GM06990 (cell line): Measurements from ENCODE around the gene UFC1.

ENCODE experiments used
- DNase-seq: peaks from one replicate; pipeline ENCODE4 v3.0.0-alpha.2; 2011; ENCODE audit not compliant: insufficient read length; ENCODE audit errors: extremely low read depth
- H3K27me3 ChIP-seq: replicated peaks from 2 replicates; pipeline ENCODE4 v1.6.0; 2011; ENCODE audit warnings: low read length; ENCODE audit not compliant: control insufficient read depth, insufficient read depth
- H3K36me3 ChIP-seq: 2 replicates; pipeline ENCODE4 v1.5.1; 2011; ENCODE audit warnings: low read length; ENCODE audit not compliant: control insufficient read depth, insufficient read depth
- H3K4me3 ChIP-seq: replicated peaks from 2 replicates; pipeline ENCODE4 v1.5.1; 2011; ENCODE audit warnings: low read depth, mild to moderate bottlenecking, control low read depth, low read length
- TF ChIP-seq, protein P1 (sequence below): IDR thresholded peaks from 2 replicates; pipeline ENCODE4 v1.5.1; 2011; ENCODE audit warnings: low read length, control low read depth, mild to moderate bottlenecking, inconsistent platforms; ENCODE audit not compliant: insufficient read depth, poor library complexity, severe bottlenecking

Gene UFC1

DNA sequence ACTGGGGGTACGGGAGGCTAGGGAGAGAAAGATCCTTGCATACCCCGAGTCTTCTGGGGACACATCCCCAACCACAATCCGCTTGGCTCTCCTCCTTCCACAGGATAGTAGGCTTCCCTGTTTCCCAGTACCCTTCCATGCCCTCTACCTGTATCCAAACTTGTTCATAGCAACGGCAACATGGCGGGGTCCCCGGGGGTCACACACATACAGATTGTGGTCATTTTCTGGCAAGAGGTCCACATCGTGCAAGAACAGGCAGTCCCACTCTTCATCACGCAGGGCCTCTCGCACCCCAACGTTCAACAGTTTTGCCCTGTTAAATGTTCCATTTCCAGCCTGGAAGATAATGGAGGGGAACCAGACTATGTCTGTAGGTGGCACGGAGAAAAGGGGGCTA is 19.9 kb downstream of the UFC1 start:
- TF ChIP-seq, protein P1, sequence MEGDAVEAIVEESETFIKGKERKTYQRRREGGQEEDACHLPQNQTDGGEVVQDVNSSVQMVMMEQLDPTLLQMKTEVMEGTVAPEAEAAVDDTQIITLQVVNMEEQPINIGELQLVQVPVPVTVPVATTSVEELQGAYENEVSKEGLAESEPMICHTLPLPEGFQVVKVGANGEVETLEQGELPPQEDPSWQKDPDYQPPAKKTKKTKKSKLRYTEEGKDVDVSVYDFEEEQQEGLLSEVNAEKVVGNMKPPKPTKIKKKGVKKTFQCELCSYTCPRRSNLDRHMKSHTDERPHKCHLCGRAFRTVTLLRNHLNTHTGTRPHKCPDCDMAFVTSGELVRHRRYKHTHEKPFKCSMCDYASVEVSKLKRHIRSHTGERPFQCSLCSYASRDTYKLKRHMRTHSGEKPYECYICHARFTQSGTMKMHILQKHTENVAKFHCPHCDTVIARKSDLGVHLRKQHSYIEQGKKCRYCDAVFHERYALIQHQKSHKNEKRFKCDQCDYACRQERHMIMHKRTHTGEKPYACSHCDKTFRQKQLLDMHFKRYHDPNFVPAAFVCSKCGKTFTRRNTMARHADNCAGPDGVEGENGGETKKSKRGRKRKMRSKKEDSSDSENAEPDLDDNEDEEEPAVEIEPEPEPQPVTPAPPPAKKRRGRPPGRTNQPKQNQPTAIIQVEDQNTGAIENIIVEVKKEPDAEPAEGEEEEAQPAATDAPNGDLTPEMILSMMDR = no peak
- no peak for DNase-seq
- Histone ChIP-seq H3K36me3 (peaks cover 32% of the 10 kb centered on the region), H3K27me3 (no peaks in the 10 kb centered on the region), H3K4me3 (no peak overlapping the region)

DNA sequence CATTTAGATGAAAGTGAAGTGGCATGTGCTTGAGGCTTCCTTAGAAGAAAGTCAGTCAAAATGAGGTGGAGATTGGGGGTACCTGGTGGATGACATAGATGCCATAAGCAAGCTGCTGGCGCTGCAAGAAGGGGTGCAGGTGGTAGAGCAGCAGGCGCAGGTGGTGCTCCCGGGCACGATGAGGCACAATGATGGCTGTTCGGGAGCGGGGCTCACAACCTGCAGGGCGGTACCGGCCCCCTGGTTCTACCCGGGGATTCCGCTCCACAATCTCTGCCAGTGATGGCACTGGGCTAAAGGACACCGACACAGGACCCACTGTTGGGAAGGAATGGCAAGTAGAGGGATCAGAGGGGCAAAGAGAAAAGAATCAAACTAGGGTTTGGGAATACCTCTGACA is 21.1 kb downstream of the UFC1 start:
- TF ChIP-seq, protein P1 = no peak
- DNase-seq = no peak
- peaks cover 32% of the 10 kb centered on the region for H3K36me3 ChIP-seq
- H3K27me3 ChIP-seq = no peaks in the 10 kb centered on the region
- H3K4me3 ChIP-seq = no peak overlapping the region

DNA sequence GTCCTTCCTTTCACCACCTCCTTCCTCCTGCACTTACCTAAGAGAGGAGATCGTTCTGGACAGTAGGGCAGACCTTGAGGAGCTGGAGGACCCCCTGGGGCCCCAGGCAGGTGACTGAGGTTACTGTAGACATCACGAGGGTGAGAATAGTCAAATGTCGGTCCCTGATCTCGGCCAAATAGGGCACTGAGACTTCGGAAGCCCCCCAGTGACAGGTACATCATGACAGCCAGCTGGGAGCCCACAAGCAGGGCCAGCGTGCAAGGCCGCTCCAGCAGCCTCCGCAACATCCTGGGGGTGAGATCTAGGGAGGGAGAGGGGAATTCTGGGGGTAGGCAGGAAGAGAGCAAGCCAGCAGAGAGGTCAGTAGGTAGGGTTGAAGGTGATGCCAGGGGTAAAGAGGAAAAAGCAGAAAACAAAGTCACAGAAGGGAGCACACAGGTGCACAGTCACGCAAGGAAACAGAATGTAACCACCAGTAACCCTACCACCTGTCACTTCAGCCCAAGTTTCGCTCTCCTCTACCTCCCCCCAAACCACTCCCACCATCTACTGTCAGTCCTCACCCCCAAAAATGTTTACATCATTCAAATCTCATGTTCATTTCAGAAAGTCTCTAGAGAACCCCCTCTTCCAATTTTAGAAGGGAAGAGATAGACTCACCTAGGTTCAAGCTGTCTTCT is 22.1 kb downstream of the UFC1 start:
- Histone ChIP-seq H3K27me3 (no peaks in the 10 kb centered on the region), H3K4me3 (peak overlapping the region; percentile 77), H3K36me3 (peaks cover 27% of the 10 kb centered on the region)
- TF ChIP-seq, protein P1 = no peak
- no peak for DNase-seq

DNA sequence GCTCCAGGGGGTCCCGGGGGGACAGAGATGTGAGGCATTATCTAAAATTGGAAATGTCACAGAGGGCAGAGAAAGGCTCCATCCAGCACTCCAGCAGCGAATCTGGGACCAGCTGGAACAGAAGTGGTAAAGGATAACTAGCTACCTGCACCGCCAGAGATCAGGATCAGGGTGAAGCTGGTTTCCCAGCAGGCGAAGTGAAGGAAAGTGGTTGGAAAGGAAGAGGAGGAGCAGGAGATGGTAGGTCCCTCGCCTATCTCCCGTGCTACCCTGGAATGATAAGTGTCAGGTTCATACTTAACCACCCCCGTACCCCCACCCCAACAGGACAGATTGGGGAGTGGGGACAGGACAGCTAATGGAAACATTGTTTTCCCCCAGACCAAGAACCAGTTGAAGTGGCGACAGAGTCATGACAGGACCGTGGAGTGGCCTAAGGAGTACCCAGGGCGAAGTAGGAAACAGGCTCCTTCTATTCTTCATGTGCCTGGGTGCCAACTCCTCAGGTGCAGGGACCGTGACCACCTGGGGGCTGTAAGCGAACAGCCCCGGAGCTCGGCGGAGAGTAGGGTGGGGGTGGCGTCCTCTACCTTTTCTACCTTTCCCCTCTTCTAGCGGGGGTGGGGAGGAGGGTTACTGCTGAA is 22.8 kb downstream of the UFC1 start:
- TF ChIP-seq, protein P1 = no peak
- no peak for DNase-seq

DNA sequence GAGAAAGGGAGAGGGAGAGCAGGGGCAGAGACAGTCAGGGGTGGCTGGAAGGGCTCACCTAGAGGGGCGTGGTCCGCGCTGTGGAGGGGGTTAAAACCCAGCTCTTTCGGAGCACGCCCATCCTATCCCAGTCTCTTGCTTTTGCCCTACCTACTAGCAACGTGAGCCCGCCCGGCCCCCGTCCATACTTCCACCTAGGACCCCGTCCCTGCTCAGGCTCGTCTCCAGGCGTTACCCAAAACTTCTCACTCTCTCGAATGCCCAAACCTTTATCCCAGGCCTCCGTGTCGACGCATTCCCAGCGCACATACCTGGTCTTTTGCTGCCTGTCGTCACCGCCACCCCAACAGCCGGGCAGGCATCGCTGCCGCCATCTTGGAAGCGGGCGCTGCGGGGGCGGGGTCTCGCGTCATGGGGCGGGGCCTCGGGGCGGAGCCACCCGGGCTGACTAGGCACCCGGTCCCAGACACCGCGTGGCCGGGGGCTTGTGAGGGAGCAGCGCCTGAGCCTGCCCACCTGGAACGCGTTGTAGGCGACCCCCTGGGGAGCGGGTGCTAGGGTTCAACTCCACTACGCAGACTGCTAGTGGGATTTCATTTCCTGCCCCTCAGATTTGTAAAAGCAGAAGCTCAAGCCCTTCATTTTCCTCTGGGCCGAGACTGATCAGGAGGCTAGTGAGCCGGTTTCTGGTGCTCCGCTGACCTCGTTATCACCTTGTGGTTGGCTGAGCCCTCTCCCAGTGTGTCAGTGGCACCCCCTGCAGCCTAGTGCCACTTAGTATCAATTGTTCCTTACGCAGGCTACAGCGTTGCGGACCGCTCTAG is 23.5 kb downstream of the UFC1 start, which contains the start of gene B4GALT3:
Gene B4GALT3, minus strand, starts transcription at position 396 of the 824 bp plus-strand sequence. CDS start 1,447 bp downstream, outside the sequence.
- Histone ChIP-seq H3K4me3 (peak within 1 kb of the TSS; percentile 77), H3K27me3 (no peaks in the 10 kb centered on the region), H3K36me3 (peaks cover 18% of the 10 kb centered on the region)
- TF ChIP-seq, protein P1 = no peak
- peak; percentile 90 for DNase-seq

More for the DNA sequence above, 22.8 kb downstream of the UFC1 start:
- peak overlapping the region; percentile 77 for H3K4me3 ChIP-seq
- peaks cover 21% of the 10 kb centered on the region for H3K36me3 ChIP-seq
- H3K27me3 ChIP-seq = no peaks in the 10 kb centered on the region
